Gastrocnemius medialis (tissue), 4 donors: ENCODE data around the gene C4BPA. TPM values are rescaled to one million over a fixed set of nuclear protein-coding genes. Genes with fewer than 3 reads are reported as not detected.

Experiments
- ATAC-seq, 2 donors: fragments of 150-250 bp; one replicate each; pipeline ENCODE4 v1.9.1; 2016
- DNase-seq, 2 donors: peaks; one replicate each; pipeline ENCODE4 v3.0.0-alpha.2; 2019
- H3K27ac ChIP-seq, 4 donors: fragments of 200-600 bp; sonication (generic); 1 replicate in 1 of 4; 2 replicates in 3 of 4; pipeline ENCODE4 v1.5.1; 2016 to 2018; ENCODE audit warnings: mild to moderate bottlenecking in 2 of 4, moderate library complexity in 1 of 4
- H3K27me3 ChIP-seq, 3 donors: fragments of 200-600 bp; sonication (generic) in 2 of 3; 1 replicate in 1 of 3; 2 replicates in 2 of 3; pipeline versions ENCODE4 v1.5.1 to v1.6.0; 2016 to 2019; ENCODE audit warnings: mild to moderate bottlenecking in 1 of 3, moderate library complexity in 1 of 3
- H3K36me3 ChIP-seq, 2 donors: fragments of 200-600 bp; sonication (generic) in 1 of 2; one replicate each; pipeline ENCODE4 v1.5.1; 2017 to 2018
- H3K4me1 ChIP-seq, 2 donors: fragments of 200-600 bp; sonication (generic) in 1 of 2; one replicate each; pipeline ENCODE4 v1.5.1; 2016 to 2017; ENCODE audit warnings: mild to moderate bottlenecking in 2 of 2
- H3K4me3 ChIP-seq, 4 donors: fragments of 200-600 bp; sonication (generic) in 3 of 4; 1 replicate in 1 of 4; 2 replicates in 3 of 4; pipeline ENCODE4 v1.5.1; 2016 to 2019; ENCODE audit warnings: mild to moderate bottlenecking in 2 of 4
- H3K9me3 ChIP-seq, 3 donors: fragments of 200-600 bp; sonication (generic) in 2 of 3; 1 replicate in 1 of 3; 2 replicates in 2 of 3; pipeline ENCODE4 v1.5.1; 2016 to 2019
- CTCF ChIP-seq, 5 experiments: fragments of 450-650 bp in 3 of 5; fragments of 200-600 bp in 2 of 5; sonication (generic) in 2 of 5; IDR thresholded peaks in 4 of 5; conservative IDR thresholded peaks in 1 of 5; 1 replicate in 4 of 5; 2 replicates in 1 of 5; pipeline ENCODE4 v1.5.1; 2016 to 2019; ENCODE audit warnings: antibody characterized with exemption in 5 of 5, mild to moderate bottlenecking in 3 of 5, moderate library complexity in 3 of 5
- POLR2A ChIP-seq, 2 donors: fragments of 450-650 bp; IDR thresholded peaks; one replicate each; pipeline ENCODE4 v1.6.1; 2017; ENCODE audit warnings: antibody characterized with exemption in 2 of 2, mild to moderate bottlenecking in 2 of 2, moderate library complexity in 2 of 2
- in situ Hi-C, 4 donors: fragments of 200-750 bp; cut with MboI; loops; one replicate each; pipeline versions ENCODE4 v1.15.0 to v1.8.0; 2017; ENCODE audit warnings: low sequenced_read_pairs in 4 of 4
- intact Hi-C: fragments of 100-400 bp; cut with DNase I; formaldehyde crosslinking; loops from one replicate; pipeline ENCODE4 v1.15.1; 2023; ENCODE audit warnings: low total_unique reads
- total RNA-seq, 4 donors: library from RNA; depleted of rRNA; stranded (reverse); fragments of >200 nt; gene quantifications; one replicate each; pipeline versions ENCODE4 v1.1.0 to v1.2.3, GENCODE V29; 2016

C4BPA gene
- total RNA-seq, 4 donors from 2014 or later = 0.81 to 2.8 TPM; not detected in 2

GRCh38 chr1:207085887-207086286 lies 18.1 kb upstream of the C4BPA start:
- in situ Hi-C loops (loop anchor here in 3 of 4 donors (5.0 to 10.0 kb wide), 3 partner anchors 316 to 321 kb away; no protein-coding TSS in a partner anchor), intact Hi-C loops (loop anchor here (2.0 to 10.0 kb wide), 3 partner anchors 51 to 413 kb away; partner anchors contain the start of gene C1orf116)
- H3K27ac ChIP-seq = no peak overlapping the region
- DNase-seq (no peak), ATAC-seq (no peak)
- no peaks in the 10 kb centered on the region for H3K9me3 ChIP-seq
- peaks cover 2 to 4% of the 10 kb centered on the region in 2 donors for H3K4me1 ChIP-seq
- TF ChIP-seq CTCF (IDR thresholded peaks at IDR 0.05 in 4 of 5, conservative IDR thresholded peaks at IDR 0.05 in 1 of 5) (no peak), POLR2A (IDR thresholded peaks at IDR 0.05) (no peak)
- no peaks in the 10 kb centered on the region for H3K36me3 ChIP-seq
- H3K4me3 ChIP-seq = no peak overlapping the region
- no peaks in the 10 kb centered on the region for H3K27me3 ChIP-seq

- ATAC-seq = no peak
- intact Hi-C loops = loop anchor here (10.0 kb wide), 1 partner anchor 53 kb away; the partner anchor contains the start of gene C1orf116
- in situ Hi-C loops = loop anchor here in 3 of 4 donors (5.0 to 10.0 kb wide), 3 partner anchors 314 to 319 kb away; no protein-coding TSS in a partner anchor
These were observed 15.9 kb upstream of the C4BPA start for GRCh38 chr1:207088161-207088560.

GRCh38 chr1:207088701-207089626 lies 15.1 kb upstream of the C4BPA start, which contains the start of gene C4BPB:
TSS of gene C4BPB (plus strand) at chr1:207088860. CDS start at chr1:207089532, 672 bp downstream.
- H3K36me3 ChIP-seq = no peaks in the 10 kb centered on the region
- no peak within 1 kb of the TSS for H3K4me3 ChIP-seq
- H3K4me1 ChIP-seq = peaks cover 2 to 4% of the 10 kb centered on the region in 2 donors
- no peaks in the 10 kb centered on the region for H3K27me3 ChIP-seq
- in situ Hi-C loops = loop anchor here in 3 of 4 donors (5.0 to 10.0 kb wide), 3 partner anchors 313 to 318 kb away; no protein-coding TSS in a partner anchor
- intact Hi-C loops = loop anchor here (10.0 kb wide), 1 partner anchor 54 kb away; the partner anchor contains the start of gene C1orf116
- no peak within 1 kb of the TSS for H3K27ac ChIP-seq
- peak in 1 of 2 donors; percentile 39 for ATAC-seq
- TF ChIP-seq POLR2A (IDR thresholded peaks at IDR 0.05) (no peak), CTCF (IDR thresholded peaks at IDR 0.05 in 4 of 5, conservative IDR thresholded peaks at IDR 0.05 in 1 of 5) (no peak)
- H3K9me3 ChIP-seq = no peaks in the 10 kb centered on the region
- no peak for DNase-seq

More at GRCh38 chr1:207088161-207088560, 15.9 kb upstream of the C4BPA start:
- DNase-seq = no peak
- no peaks in the 10 kb centered on the region for H3K27me3 ChIP-seq
- H3K4me3 ChIP-seq = no peak overlapping the region
- no peaks in the 10 kb centered on the region for H3K36me3 ChIP-seq
- peaks cover 2 to 4% of the 10 kb centered on the region in 2 donors for H3K4me1 ChIP-seq
- no peak overlapping the region for H3K27ac ChIP-seq
- TF ChIP-seq POLR2A (IDR thresholded peaks at IDR 0.05) (no peak), CTCF (IDR thresholded peaks at IDR 0.05 in 4 of 5, conservative IDR thresholded peaks at IDR 0.05 in 1 of 5) (no peak)
- no peaks in the 10 kb centered on the region for H3K9me3 ChIP-seq

GRCh38 chr1:207089627-207090355 lies 14.2 kb upstream of the C4BPA start:
- Histone ChIP-seq H3K36me3 (no peaks in the 10 kb centered on the region), H3K27ac (no peak overlapping the region), H3K27me3 (no peaks in the 10 kb centered on the region), H3K4me1 (peaks cover 2 to 4% of the 10 kb centered on the region in 2 donors), H3K4me3 (no peak overlapping the region), H3K9me3 (no peaks in the 10 kb centered on the region)
- intact Hi-C loops = loop anchor here (10.0 kb wide), 1 partner anchor 55 kb away; the partner anchor contains the start of gene C1orf116
- DNase-seq (no peak), ATAC-seq (no peak)
- TF ChIP-seq CTCF (IDR thresholded peaks at IDR 0.05 in 4 of 5, conservative IDR thresholded peaks at IDR 0.05 in 1 of 5) = no peak
- TF ChIP-seq POLR2A (IDR thresholded peaks at IDR 0.05) = no peak
- in situ Hi-C loops = loop anchor here in 3 of 4 donors (5.0 to 10.0 kb wide), 3 partner anchors 313 to 318 kb away; no protein-coding TSS in a partner anchor
